ENCODE measurements around the gene HPD.

Gene HPD

DNA sequence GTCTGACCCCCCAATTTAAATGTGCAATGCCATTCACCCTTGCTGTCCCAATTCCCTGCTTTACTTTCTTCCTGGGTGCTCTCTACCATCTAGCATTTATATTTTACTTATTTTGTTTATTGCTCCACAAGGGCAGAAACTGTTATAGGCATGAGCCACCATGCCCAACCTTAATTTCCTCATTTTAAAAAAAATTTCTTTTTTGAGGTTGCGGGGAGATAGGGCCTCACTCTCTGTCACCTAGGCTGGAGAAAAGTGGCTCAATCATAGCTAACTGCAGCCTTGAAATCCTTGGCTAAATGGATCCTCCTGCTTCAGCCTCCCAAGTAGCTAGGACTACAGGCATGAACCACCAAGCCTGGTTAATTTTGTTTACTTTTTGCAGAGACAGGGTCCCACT lies 13.0 kb downstream of the HPD start:
- no peaks in the 10 kb centered on the region for H3K27me3 ChIP-seq (ENCODE audit: control insufficient read depth in 1 of 2, insufficient read depth in 2 of 2, low read length in 2 of 2)
- no peak overlapping the region for H3K27ac ChIP-seq (ENCODE audit: low read depth, low read length)
- H3K9me3 ChIP-seq (ENCODE audit: control insufficient read depth in 1 of 2, low read length in 2 of 2), result no peaks in the 10 kb centered on the region
- H3K36me3 ChIP-seq (ENCODE audit: control insufficient read depth in 1 of 2, insufficient read depth in 2 of 2, low read length in 2 of 2), result no peaks in the 10 kb centered on the region
- H3K4me1 ChIP-seq (ENCODE audit: control insufficient read depth in 1 of 2, insufficient read depth in 2 of 2, low read length in 2 of 2), result no peaks in the 10 kb centered on the region
- no peak overlapping the region for H3K9ac ChIP-seq (ENCODE audit: low read depth in 1 of 2, low read length in 2 of 2)
- H3K4me3 ChIP-seq (ENCODE audit: low read depth in 1 of 2, low read length in 2 of 2), result no peak overlapping the region

- Histone ChIP-seq H3K4me3 (ENCODE audit: low read depth in 1 of 2, low read length in 2 of 2) (no peak overlapping the region), H3K27ac (ENCODE audit: low read depth, low read length) (no peak overlapping the region), H3K27me3 (ENCODE audit: control insufficient read depth in 1 of 2, insufficient read depth in 2 of 2, low read length in 2 of 2) (no peaks in the 10 kb centered on the region), H3K4me1 (ENCODE audit: control insufficient read depth in 1 of 2, insufficient read depth in 2 of 2, low read length in 2 of 2) (peaks cover 4 to 5% of the 10 kb centered on the region in 2 donors), H3K36me3 (ENCODE audit: control insufficient read depth in 1 of 2, insufficient read depth in 2 of 2, low read length in 2 of 2) (no peaks in the 10 kb centered on the region), H3K9ac (ENCODE audit: low read depth in 1 of 2, low read length in 2 of 2) (no peak overlapping the region), H3K9me3 (ENCODE audit: control insufficient read depth in 1 of 2, low read length in 2 of 2) (no peaks in the 10 kb centered on the region)
These were observed 15.2 kb downstream of the HPD start for GRCh38 chr12:121843236-121843982.

GRCh38 chr12:121839993-121840761 lies 18.5 kb downstream of the HPD start:
- H3K27me3 ChIP-seq (ENCODE audit: control insufficient read depth in 1 of 2, insufficient read depth in 2 of 2, low read length in 2 of 2), result no peaks in the 10 kb centered on the region
- H3K4me3 ChIP-seq (ENCODE audit: low read depth in 1 of 2, low read length in 2 of 2), result peak overlapping the region; percentile 81 to 92
- peak overlapping the region; percentile 45 to 70 for H3K9ac ChIP-seq (ENCODE audit: low read depth in 1 of 2, low read length in 2 of 2)
- no peaks in the 10 kb centered on the region for H3K9me3 ChIP-seq (ENCODE audit: control insufficient read depth in 1 of 2, low read length in 2 of 2)
- H3K4me1 ChIP-seq (ENCODE audit: control insufficient read depth in 1 of 2, insufficient read depth in 2 of 2, low read length in 2 of 2), result peaks cover 4 to 5% of the 10 kb centered on the region in 2 donors
- no peak overlapping the region for H3K27ac ChIP-seq (ENCODE audit: low read depth, low read length)
- no peaks in the 10 kb centered on the region for H3K36me3 ChIP-seq (ENCODE audit: control insufficient read depth in 1 of 2, insufficient read depth in 2 of 2, low read length in 2 of 2)

DNA sequence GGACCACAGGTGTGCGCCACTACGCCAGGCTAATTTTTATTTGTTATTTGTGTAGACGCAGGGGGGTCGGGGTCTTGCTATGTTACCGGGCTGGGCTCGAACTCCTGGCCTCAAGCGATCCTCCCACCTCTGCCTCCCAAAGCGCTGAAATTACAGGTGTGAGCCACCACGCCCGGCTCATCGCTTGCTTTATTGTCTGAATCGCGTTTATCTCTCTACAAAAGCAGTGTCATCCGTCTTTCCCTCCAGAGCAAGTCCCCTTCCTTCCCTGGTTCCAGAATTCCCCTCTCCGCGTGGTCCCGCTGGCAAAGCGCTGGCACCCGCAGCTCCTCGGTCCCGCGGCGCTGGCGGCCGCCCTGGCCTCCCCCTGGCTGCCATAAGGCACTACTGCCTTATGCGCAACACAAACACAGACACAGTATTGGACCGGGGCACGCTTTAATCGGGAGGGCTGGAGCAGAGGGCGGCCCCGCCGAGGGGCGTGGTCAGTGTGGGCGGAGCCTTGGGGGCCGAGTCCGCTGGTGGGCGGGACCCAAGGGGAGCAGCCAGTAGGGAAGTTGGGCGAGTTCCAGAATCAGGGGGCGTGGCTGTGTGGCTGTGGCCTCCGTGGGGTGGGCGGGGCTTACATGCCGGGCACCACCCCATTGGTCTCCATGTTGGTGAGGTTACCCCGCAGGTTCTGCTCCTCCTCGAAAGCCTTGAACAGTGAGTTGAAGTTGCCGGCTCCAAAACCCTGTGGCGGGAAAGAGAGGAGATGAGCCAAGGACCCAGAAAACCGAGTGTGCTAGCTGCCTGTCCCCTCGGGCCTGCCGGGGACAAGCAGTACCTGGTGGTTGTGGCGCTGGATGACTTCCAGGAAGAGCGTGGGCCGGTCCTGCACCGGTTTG lies 19.3 kb downstream of the HPD start:
- peak overlapping the region; percentile 81 to 92 for H3K4me3 ChIP-seq (ENCODE audit: low read depth in 1 of 2, low read length in 2 of 2)
- no peaks in the 10 kb centered on the region for H3K9me3 ChIP-seq (ENCODE audit: control insufficient read depth in 1 of 2, low read length in 2 of 2)
- peak overlapping the region; percentile 70 to 74 for H3K9ac ChIP-seq (ENCODE audit: low read depth in 1 of 2, low read length in 2 of 2)
- H3K27me3 ChIP-seq (ENCODE audit: control insufficient read depth in 1 of 2, insufficient read depth in 2 of 2, low read length in 2 of 2), result no peaks in the 10 kb centered on the region
- H3K36me3 ChIP-seq (ENCODE audit: control insufficient read depth in 1 of 2, insufficient read depth in 2 of 2, low read length in 2 of 2), result no peaks in the 10 kb centered on the region
- H3K4me1 ChIP-seq (ENCODE audit: control insufficient read depth in 1 of 2, insufficient read depth in 2 of 2, low read length in 2 of 2), result peaks cover 4 to 5% of the 10 kb centered on the region in 2 donors
- H3K27ac ChIP-seq (ENCODE audit: low read depth, low read length), result no peak overlapping the region

- Histone ChIP-seq H3K9ac (ENCODE audit: low read depth in 1 of 2, low read length in 2 of 2) (no peak overlapping the region), H3K27ac (ENCODE audit: low read depth, low read length) (no peak overlapping the region), H3K4me3 (ENCODE audit: low read depth in 1 of 2, low read length in 2 of 2) (no peak overlapping the region), H3K9me3 (ENCODE audit: control insufficient read depth in 1 of 2, low read length in 2 of 2) (no peaks in the 10 kb centered on the region), H3K36me3 (ENCODE audit: control insufficient read depth in 1 of 2, insufficient read depth in 2 of 2, low read length in 2 of 2) (no peaks in the 10 kb centered on the region), H3K27me3 (ENCODE audit: control insufficient read depth in 1 of 2, insufficient read depth in 2 of 2, low read length in 2 of 2) (no peaks in the 10 kb centered on the region), H3K4me1 (ENCODE audit: control insufficient read depth in 1 of 2, insufficient read depth in 2 of 2, low read length in 2 of 2) (peaks cover 4 to 5% of the 10 kb centered on the region in 2 donors)
These were observed 20.5 kb downstream of the HPD start for GRCh38 chr12:121838126-121838525.

DNA sequence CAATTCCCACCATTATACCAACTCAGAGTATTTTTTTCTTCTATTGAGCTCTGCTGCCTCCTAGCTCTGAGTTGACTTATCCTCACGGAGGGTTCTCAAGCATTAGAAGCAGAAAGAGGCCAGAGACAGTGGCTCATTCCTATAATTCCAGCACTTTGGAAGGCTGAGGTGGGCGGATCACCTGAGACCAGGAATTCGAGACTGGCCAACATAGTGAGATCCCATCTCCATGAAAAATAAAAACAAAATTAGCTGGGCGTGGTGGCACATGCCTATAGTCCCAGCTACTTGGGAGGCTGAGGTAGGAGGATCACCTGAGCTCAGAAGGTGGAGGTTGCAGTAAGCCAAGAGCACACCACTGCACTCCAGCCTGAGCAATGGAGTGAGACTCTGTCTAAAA lies 21.0 kb downstream of the HPD start:
- H3K9ac ChIP-seq (ENCODE audit: low read depth in 1 of 2, low read length in 2 of 2), result no peak overlapping the region
- peaks cover 4 to 5% of the 10 kb centered on the region in 2 donors for H3K4me1 ChIP-seq (ENCODE audit: control insufficient read depth in 1 of 2, insufficient read depth in 2 of 2, low read length in 2 of 2)
- H3K27ac ChIP-seq (ENCODE audit: low read depth, low read length), result no peak overlapping the region
- no peak overlapping the region for H3K4me3 ChIP-seq (ENCODE audit: low read depth in 1 of 2, low read length in 2 of 2)
- H3K36me3 ChIP-seq (ENCODE audit: control insufficient read depth in 1 of 2, insufficient read depth in 2 of 2, low read length in 2 of 2), result no peaks in the 10 kb centered on the region
- no peaks in the 10 kb centered on the region for H3K9me3 ChIP-seq (ENCODE audit: control insufficient read depth in 1 of 2, low read length in 2 of 2)
- no peaks in the 10 kb centered on the region for H3K27me3 ChIP-seq (ENCODE audit: control insufficient read depth in 1 of 2, insufficient read depth in 2 of 2, low read length in 2 of 2)

DNA sequence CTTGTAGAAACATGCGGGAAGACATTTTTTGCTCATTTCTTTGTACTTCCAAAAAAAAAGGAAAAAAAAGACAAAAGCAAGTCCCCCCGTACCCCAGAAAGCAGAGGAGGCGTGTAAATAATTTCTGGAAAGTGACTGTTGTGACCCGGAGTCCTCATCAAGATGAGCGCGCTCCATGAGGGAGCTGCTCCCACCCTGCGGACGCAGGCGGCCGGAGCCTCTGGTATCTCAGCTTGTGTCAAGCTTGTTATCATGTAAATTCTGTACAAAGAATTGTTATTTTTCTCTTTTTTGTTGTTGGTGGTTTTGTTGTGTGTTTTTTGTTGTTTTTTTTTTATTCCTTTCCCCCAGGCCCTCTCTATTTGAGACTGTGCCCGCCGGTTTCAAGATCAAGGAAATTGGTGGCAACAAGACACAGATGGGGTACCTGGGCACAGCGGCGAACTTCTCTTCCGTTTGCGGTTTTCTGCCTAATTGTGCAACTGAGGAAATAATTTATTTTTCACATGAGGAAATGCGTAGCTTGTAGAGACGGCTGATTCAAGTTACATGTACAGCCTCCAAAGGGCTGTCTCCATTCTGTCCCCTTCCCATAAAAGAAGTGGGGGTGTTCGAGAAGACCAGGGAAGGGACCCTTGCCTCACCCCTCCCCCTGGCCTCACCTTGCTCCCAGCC lies 27.0 kb downstream of the HPD start:
- H3K27me3 ChIP-seq (ENCODE audit: control insufficient read depth in 1 of 2, insufficient read depth in 2 of 2, low read length in 2 of 2), result no peaks in the 10 kb centered on the region
- no peaks in the 10 kb centered on the region for H3K4me1 ChIP-seq (ENCODE audit: control insufficient read depth in 1 of 2, insufficient read depth in 2 of 2, low read length in 2 of 2)
- H3K36me3 ChIP-seq (ENCODE audit: control insufficient read depth in 1 of 2, insufficient read depth in 2 of 2, low read length in 2 of 2), result peaks cover 34 to 45% of the 10 kb centered on the region in 2 donors
- H3K9ac ChIP-seq (ENCODE audit: low read depth in 1 of 2, low read length in 2 of 2), result no peak overlapping the region
- H3K9me3 ChIP-seq (ENCODE audit: control insufficient read depth in 1 of 2, low read length in 2 of 2), result no peaks in the 10 kb centered on the region
- H3K4me3 ChIP-seq (ENCODE audit: low read depth in 1 of 2, low read length in 2 of 2), result no peak overlapping the region
- no peak overlapping the region for H3K27ac ChIP-seq (ENCODE audit: low read depth, low read length)

GRCh38 chr12:121830588-121831265 lies 27.9 kb downstream of the HPD start:
- H3K27ac ChIP-seq (ENCODE audit: low read depth, low read length), result no peak overlapping the region
- H3K9me3 ChIP-seq (ENCODE audit: control insufficient read depth in 1 of 2, low read length in 2 of 2), result no peaks in the 10 kb centered on the region
- H3K4me1 ChIP-seq (ENCODE audit: control insufficient read depth in 1 of 2, insufficient read depth in 2 of 2, low read length in 2 of 2), result no peaks in the 10 kb centered on the region
- H3K4me3 ChIP-seq (ENCODE audit: low read depth in 1 of 2, low read length in 2 of 2), result no peak overlapping the region
- H3K36me3 ChIP-seq (ENCODE audit: control insufficient read depth in 1 of 2, insufficient read depth in 2 of 2, low read length in 2 of 2), result peaks cover 39 to 51% of the 10 kb centered on the region in 2 donors
- H3K27me3 ChIP-seq (ENCODE audit: control insufficient read depth in 1 of 2, insufficient read depth in 2 of 2, low read length in 2 of 2), result no peaks in the 10 kb centered on the region
- H3K9ac ChIP-seq (ENCODE audit: low read depth in 1 of 2, low read length in 2 of 2), result no peak overlapping the region

GRCh38 chr12:121830134-121830533 lies 28.5 kb downstream of the HPD start:
- Histone ChIP-seq H3K9ac (ENCODE audit: low read depth in 1 of 2, low read length in 2 of 2) (no peak overlapping the region), H3K36me3 (ENCODE audit: control insufficient read depth in 1 of 2, insufficient read depth in 2 of 2, low read length in 2 of 2) (peaks cover 39 to 53% of the 10 kb centered on the region in 2 donors), H3K9me3 (ENCODE audit: control insufficient read depth in 1 of 2, low read length in 2 of 2) (no peaks in the 10 kb centered on the region), H3K4me1 (ENCODE audit: control insufficient read depth in 1 of 2, insufficient read depth in 2 of 2, low read length in 2 of 2) (no peaks in the 10 kb centered on the region), H3K4me3 (ENCODE audit: low read depth in 1 of 2, low read length in 2 of 2) (no peak overlapping the region), H3K27ac (ENCODE audit: low read depth, low read length) (no peak overlapping the region), H3K27me3 (ENCODE audit: control insufficient read depth in 1 of 2, insufficient read depth in 2 of 2, low read length in 2 of 2) (no peaks in the 10 kb centered on the region)

Measured in duodenal mucosa (tissue), 2 donors.